Neural cell (in vitro differentiated cells): ENCODE results near the gene KIF5C.

Experiments used
- EP300 ChIP-seq: fragments of 450-650 bp; conservative IDR thresholded peaks from 2 replicates; pipeline ENCODE4 v1.6.1; 2014; ENCODE audit warnings: antibody characterized with exemption, mild to moderate bottlenecking, moderate library complexity; ENCODE audit not compliant: poor library complexity, severe bottlenecking
- EZH2 ChIP-seq: fragments of 200-600, 300-800 bp; shearing (Covaris generic), sonication (generic); IDR thresholded peaks from 2 replicates; pipeline ENCODE4 v1.6.1; 2014; ENCODE audit warnings: antibody characterized with exemption, low read length, borderline replicate concordance, mild to moderate bottlenecking; ENCODE audit not compliant: insufficient read depth, poor library complexity, severe bottlenecking
- POLR2AphosphoS5 ChIP-seq: IDR thresholded peaks from 2 replicates; pipeline ENCODE4 v1.6.1; 2012
- REST ChIP-seq: IDR thresholded peaks from 2 replicates; pipeline ENCODE4 v1.6.1; 2012; ENCODE audit warnings: borderline replicate concordance
- TAF1 ChIP-seq: IDR thresholded peaks from 2 replicates; pipeline ENCODE4 v1.6.1; 2012; ENCODE audit warnings: low read depth
- TF ChIP-seq, protein P1 (sequence below): fragments of 450-650 bp; IDR thresholded peaks from 2 replicates; pipeline ENCODE4 v1.5.1; 2014; ENCODE audit warnings: antibody characterized with exemption, mild to moderate bottlenecking, moderate library complexity; ENCODE audit not compliant: poor library complexity, severe bottlenecking

- TF ChIP-seq REST (no peak), EP300 (no peak), TAF1 (no peak), POLR2AphosphoS5 (no peak), EZH2 (no peak)
- TF ChIP-seq, protein P1, sequence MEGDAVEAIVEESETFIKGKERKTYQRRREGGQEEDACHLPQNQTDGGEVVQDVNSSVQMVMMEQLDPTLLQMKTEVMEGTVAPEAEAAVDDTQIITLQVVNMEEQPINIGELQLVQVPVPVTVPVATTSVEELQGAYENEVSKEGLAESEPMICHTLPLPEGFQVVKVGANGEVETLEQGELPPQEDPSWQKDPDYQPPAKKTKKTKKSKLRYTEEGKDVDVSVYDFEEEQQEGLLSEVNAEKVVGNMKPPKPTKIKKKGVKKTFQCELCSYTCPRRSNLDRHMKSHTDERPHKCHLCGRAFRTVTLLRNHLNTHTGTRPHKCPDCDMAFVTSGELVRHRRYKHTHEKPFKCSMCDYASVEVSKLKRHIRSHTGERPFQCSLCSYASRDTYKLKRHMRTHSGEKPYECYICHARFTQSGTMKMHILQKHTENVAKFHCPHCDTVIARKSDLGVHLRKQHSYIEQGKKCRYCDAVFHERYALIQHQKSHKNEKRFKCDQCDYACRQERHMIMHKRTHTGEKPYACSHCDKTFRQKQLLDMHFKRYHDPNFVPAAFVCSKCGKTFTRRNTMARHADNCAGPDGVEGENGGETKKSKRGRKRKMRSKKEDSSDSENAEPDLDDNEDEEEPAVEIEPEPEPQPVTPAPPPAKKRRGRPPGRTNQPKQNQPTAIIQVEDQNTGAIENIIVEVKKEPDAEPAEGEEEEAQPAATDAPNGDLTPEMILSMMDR = no peak
Measured at GRCh38 chr2:148917431-148917830, 42.4 kb downstream of the KIF5C start.
